HG03064 (cell line): ENCODE results near the gene C16orf46.
"Not testable (repeated sequence)": the region's sequence is repeated elsewhere in the genome, so short reads cannot be mapped to it uniquely, and the experiment has no call there.

Experiments
- ATAC-seq: cut with Tn5 transposase; IDR thresholded peaks from one replicate; pipeline ENCODE4 v1.9.1; 2021; ENCODE audit warnings: low read depth; ENCODE audit not compliant: unreplicated experiment

C16orf46 gene

GRCh38 chr16:81077076-81077940 is at the start of gene C16orf46:
Gene C16orf46, minus strand, starts transcription at chr16:81077238. Its CDS starts 13,283 bp downstream, at chr16:81063955.
- peak; percentile 96 for ATAC-seq

- ATAC-seq = no peak
Observed at GRCh38 chr16:81123092-81123852, 46.2 kb upstream of the C16orf46 start.

GRCh38 chr16:81121474-81121990 is 44.5 kb upstream of the C16orf46 start:
- ATAC-seq = no peak

GRCh38 chr16:81117436-81117835 is 40.4 kb upstream of the C16orf46 start:
- no peak for ATAC-seq

- ATAC-seq = no peak
Observed at GRCh38 chr16:81116285-81116684, 39.2 kb upstream of the C16orf46 start.

GRCh38 chr16:81112453-81112852 is 35.4 kb upstream of the C16orf46 start:
- no peak for ATAC-seq

- not testable (repeated sequence) for ATAC-seq
Observed at GRCh38 chr16:81109274-81109673, 32.2 kb upstream of the C16orf46 start.

- no peak for ATAC-seq
Observed at GRCh38 chr16:81107511-81107910, 30.5 kb upstream of the C16orf46 start.

GRCh38 chr16:81106826-81107503 is 29.9 kb upstream of the C16orf46 start:
- ATAC-seq = no peak

GRCh38 chr16:81105946-81106345 is 28.9 kb upstream of the C16orf46 start:
- ATAC-seq = no peak

GRCh38 chr16:81101702-81102101 is 24.7 kb upstream of the C16orf46 start:
- ATAC-seq = no peak

GRCh38 chr16:81099958-81100357 is 22.9 kb upstream of the C16orf46 start:
- ATAC-seq = no peak

GRCh38 chr16:81097230-81097629 is 20.2 kb upstream of the C16orf46 start:
- ATAC-seq = no peak

GRCh38 chr16:81096715-81097208 is 19.7 kb upstream of the C16orf46 start:
- ATAC-seq = no peak

GRCh38 chr16:81095953-81096714 is 19.1 kb upstream of the C16orf46 start, which contains the start of gene GCSH:
Gene GCSH, minus strand, starts transcription at chr16:81096395. Its CDS starts 117 bp downstream, at chr16:81096278.
- ATAC-seq = peak; percentile 98

- peak; percentile 11 for ATAC-seq
Observed at GRCh38 chr16:81095653-81095952, 18.6 kb upstream of the C16orf46 start.

- no peak for ATAC-seq
Observed at GRCh38 chr16:81094771-81095251, 17.8 kb upstream of the C16orf46 start.

- ATAC-seq = no peak
Observed at GRCh38 chr16:81088836-81089235, 11.8 kb upstream of the C16orf46 start.

- ATAC-seq = no peak
Observed at GRCh38 chr16:81081014-81081413, 4.0 kb upstream of the C16orf46 start.

- no peak for ATAC-seq
Observed at GRCh38 chr16:81080233-81080632, 3.2 kb upstream of the C16orf46 start.
